ENCODE results near the gene NRXN3. TPM values are rescaled to one million over a fixed set of nuclear protein-coding genes. Genes with fewer than 3 reads are reported as not detected.

NRXN3 gene
- total RNA-seq, 4 donors from 2014 or later = 0.04 to 0.16 TPM; not detected in 2

DNA sequence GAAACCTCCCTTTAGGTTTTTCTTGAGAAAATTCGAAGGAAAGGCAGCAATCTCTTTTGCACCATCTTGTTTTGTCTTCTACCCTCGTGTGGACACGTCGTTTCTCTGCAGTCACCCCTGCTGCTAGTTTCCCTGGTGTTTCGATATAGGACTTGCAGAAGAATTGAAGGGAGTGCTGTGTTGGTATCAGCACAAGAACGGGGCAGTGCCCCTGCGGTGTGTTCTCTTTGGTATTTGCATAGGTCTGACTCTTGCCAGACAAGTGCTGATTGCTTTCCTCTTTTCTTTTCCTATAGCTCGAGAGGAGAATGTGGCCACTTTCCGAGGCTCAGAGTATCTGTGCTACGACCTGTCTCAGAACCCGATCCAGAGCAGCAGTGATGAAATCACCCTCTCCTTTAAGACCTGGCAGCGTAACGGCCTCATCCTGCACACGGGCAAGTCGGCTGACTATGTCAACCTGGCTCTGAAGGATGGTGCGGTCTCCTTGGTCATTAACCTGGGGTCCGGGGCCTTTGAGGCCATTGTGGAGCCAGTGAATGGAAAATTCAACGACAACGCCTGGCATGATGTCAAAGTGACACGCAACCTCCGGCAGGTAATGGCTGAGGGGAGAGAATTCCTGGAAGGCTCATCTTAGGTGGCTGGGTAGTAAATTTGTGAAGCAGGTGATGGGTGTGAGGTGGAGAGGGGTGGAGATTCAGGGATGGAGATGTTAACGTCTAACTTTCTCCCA, 474.8 kb downstream of the NRXN3 start:
- no peaks in the 10 kb centered on the region for H3K36me3 ChIP-seq
- no peak for DNase-seq
- TF ChIP-seq, protein P1, sequence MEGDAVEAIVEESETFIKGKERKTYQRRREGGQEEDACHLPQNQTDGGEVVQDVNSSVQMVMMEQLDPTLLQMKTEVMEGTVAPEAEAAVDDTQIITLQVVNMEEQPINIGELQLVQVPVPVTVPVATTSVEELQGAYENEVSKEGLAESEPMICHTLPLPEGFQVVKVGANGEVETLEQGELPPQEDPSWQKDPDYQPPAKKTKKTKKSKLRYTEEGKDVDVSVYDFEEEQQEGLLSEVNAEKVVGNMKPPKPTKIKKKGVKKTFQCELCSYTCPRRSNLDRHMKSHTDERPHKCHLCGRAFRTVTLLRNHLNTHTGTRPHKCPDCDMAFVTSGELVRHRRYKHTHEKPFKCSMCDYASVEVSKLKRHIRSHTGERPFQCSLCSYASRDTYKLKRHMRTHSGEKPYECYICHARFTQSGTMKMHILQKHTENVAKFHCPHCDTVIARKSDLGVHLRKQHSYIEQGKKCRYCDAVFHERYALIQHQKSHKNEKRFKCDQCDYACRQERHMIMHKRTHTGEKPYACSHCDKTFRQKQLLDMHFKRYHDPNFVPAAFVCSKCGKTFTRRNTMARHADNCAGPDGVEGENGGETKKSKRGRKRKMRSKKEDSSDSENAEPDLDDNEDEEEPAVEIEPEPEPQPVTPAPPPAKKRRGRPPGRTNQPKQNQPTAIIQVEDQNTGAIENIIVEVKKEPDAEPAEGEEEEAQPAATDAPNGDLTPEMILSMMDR (IDR thresholded peaks at IDR 0.05 in 4 of 5, conservative IDR thresholded peaks at IDR 0.05 in 1 of 5) = no peak
- no peak for TF ChIP-seq POLR2A (IDR thresholded peaks at IDR 0.05)
- no peak overlapping the region for H3K27ac ChIP-seq
- H3K27me3 ChIP-seq = no peaks in the 10 kb centered on the region
- no peak overlapping the region for H3K4me3 ChIP-seq
- intact Hi-C loops (cut with DNase I; ENCODE audit: low total_unique reads) = no loop called here
- in situ Hi-C loops (cut with MboI; ENCODE audit: low sequenced_read_pairs in 4 of 4) = no loop called here
- no peaks in the 10 kb centered on the region for H3K9me3 ChIP-seq
- no peaks in the 10 kb centered on the region for H3K4me1 ChIP-seq
- no peak for ATAC-seq

GRCh38 chr14:78652727-78653126, 482.6 kb downstream of the NRXN3 start:
- ATAC-seq = no peak
- Histone ChIP-seq H3K27ac (no peak overlapping the region), H3K9me3 (no peaks in the 10 kb centered on the region), H3K4me3 (no peak overlapping the region), H3K4me1 (no peaks in the 10 kb centered on the region), H3K27me3 (peaks cover 0 to 3% (median 0%) of the 10 kb centered on the region in 3 donors), H3K36me3 (no peaks in the 10 kb centered on the region)
- in situ Hi-C loops (cut with MboI; ENCODE audit: low sequenced_read_pairs in 4 of 4) = no loop called here
- intact Hi-C loops (cut with DNase I; ENCODE audit: low total_unique reads) = no loop called here
- TF ChIP-seq, protein P1 (IDR thresholded peaks at IDR 0.05 in 4 of 5, conservative IDR thresholded peaks at IDR 0.05 in 1 of 5) = no peak
- no peak for TF ChIP-seq POLR2A (IDR thresholded peaks at IDR 0.05)
- no peak for DNase-seq

GRCh38 chr14:78653173-78653572, 483.0 kb downstream of the NRXN3 start:
- no peak overlapping the region for H3K27ac ChIP-seq
- ATAC-seq (no peak), DNase-seq (no peak)
- H3K4me1 ChIP-seq = no peaks in the 10 kb centered on the region
- H3K4me3 ChIP-seq = no peak overlapping the region
- no peaks in the 10 kb centered on the region for H3K9me3 ChIP-seq
- intact Hi-C loops (cut with DNase I; ENCODE audit: low total_unique reads) = no loop called here
- H3K36me3 ChIP-seq = no peaks in the 10 kb centered on the region
- in situ Hi-C loops (cut with MboI; ENCODE audit: low sequenced_read_pairs in 4 of 4) = no loop called here
- peaks cover 0 to 3% (median 0%) of the 10 kb centered on the region in 3 donors for H3K27me3 ChIP-seq
- TF ChIP-seq, protein P1 (IDR thresholded peaks at IDR 0.05 in 4 of 5, conservative IDR thresholded peaks at IDR 0.05 in 1 of 5) = no peak
- no peak for TF ChIP-seq POLR2A (IDR thresholded peaks at IDR 0.05)

DNA sequence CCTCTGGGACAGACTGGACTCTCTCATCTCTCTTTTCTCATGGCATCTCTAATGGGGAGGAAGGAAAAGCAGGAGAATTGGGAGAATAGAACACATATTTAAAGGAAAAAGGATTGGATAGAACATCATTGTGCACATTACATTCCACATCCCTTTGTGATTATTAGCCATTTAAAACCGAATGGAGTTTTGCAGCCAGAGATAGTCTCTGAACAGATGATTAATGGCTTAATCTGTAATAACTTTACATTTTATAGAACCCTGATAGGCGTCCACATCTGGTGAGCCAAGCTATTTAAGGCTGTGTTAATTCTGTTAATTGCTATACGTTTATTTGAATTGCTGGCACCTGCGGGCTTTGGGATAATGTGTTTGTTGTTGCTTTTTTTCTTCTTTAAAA, 487.3 kb downstream of the NRXN3 start:
- Histone ChIP-seq H3K27me3 (no peaks in the 10 kb centered on the region), H3K9me3 (no peaks in the 10 kb centered on the region), H3K36me3 (no peaks in the 10 kb centered on the region), H3K4me1 (no peaks in the 10 kb centered on the region), H3K27ac (no peak overlapping the region), H3K4me3 (no peak overlapping the region)
- in situ Hi-C loops (cut with MboI; ENCODE audit: low sequenced_read_pairs in 4 of 4) = no loop called here
- ATAC-seq (no peak), DNase-seq (no peak)
- intact Hi-C loops (cut with DNase I; ENCODE audit: low total_unique reads) = no loop called here
- TF ChIP-seq, protein P1 (IDR thresholded peaks at IDR 0.05 in 4 of 5, conservative IDR thresholded peaks at IDR 0.05 in 1 of 5) = no peak
- no peak for TF ChIP-seq POLR2A (IDR thresholded peaks at IDR 0.05)

DNA sequence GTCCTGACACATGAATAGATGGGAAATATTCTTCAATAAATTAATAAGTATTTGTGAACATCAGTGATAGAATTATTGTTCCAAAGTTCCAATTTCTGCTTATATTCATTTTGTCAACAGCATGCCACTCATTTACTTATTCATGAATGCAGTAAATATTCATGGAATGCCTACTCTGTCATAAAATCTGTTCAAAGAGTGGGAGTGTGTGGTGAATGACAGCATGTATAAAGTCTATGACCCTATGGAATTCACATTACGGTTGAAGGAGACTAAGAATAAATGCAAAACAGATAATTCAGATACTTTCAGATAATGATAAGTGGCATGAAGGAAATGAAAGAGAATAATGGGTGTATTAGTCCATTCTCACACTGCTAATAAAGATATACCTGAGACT, 494.7 kb downstream of the NRXN3 start:
- no peak for DNase-seq
- TF ChIP-seq, protein P1 (IDR thresholded peaks at IDR 0.05 in 4 of 5, conservative IDR thresholded peaks at IDR 0.05 in 1 of 5) = no peak
- no peak for TF ChIP-seq POLR2A (IDR thresholded peaks at IDR 0.05)
- Histone ChIP-seq H3K4me1 (no peaks in the 10 kb centered on the region), H3K4me3 (no peak overlapping the region), H3K36me3 (no peaks in the 10 kb centered on the region), H3K27ac (no peak overlapping the region), H3K9me3 (no peaks in the 10 kb centered on the region), H3K27me3 (no peaks in the 10 kb centered on the region)
- intact Hi-C loops (cut with DNase I; ENCODE audit: low total_unique reads) (no loop called here), in situ Hi-C loops (cut with MboI; ENCODE audit: low sequenced_read_pairs in 4 of 4) (no loop called here)
- no peak for ATAC-seq
